GM12892 (cell line): ENCODE results near the gene ASMT.

Experiments used
- DNase-seq: peaks from one replicate; pipeline ENCODE4 v3.0.0; 2011; ENCODE audit not compliant: insufficient read length
- FAIRE-seq: peaks from 2 replicates; lab custom pipeline; 2011; peaks lifted over from hg19 to GRCh38; lab: Jason Lieb, UNC
- POLR2A ChIP-seq: IDR thresholded peaks from 2 replicates; pipeline ENCODE4 v1.6.1; 2011; ENCODE audit warnings: low read depth, low read length, control low read depth
- POLR2AphosphoS5 ChIP-seq: IDR thresholded peaks from 2 replicates; pipeline ENCODE4 v1.6.1; 2011; ENCODE audit warnings: low read depth, low read length, control low read depth
- TAF1 ChIP-seq: IDR thresholded peaks from 2 replicates; pipeline ENCODE4 v1.6.1; 2011; ENCODE audit warnings: low read depth, mild to moderate bottlenecking, control low read depth, low read length, borderline replicate concordance

ASMT gene

DNA sequence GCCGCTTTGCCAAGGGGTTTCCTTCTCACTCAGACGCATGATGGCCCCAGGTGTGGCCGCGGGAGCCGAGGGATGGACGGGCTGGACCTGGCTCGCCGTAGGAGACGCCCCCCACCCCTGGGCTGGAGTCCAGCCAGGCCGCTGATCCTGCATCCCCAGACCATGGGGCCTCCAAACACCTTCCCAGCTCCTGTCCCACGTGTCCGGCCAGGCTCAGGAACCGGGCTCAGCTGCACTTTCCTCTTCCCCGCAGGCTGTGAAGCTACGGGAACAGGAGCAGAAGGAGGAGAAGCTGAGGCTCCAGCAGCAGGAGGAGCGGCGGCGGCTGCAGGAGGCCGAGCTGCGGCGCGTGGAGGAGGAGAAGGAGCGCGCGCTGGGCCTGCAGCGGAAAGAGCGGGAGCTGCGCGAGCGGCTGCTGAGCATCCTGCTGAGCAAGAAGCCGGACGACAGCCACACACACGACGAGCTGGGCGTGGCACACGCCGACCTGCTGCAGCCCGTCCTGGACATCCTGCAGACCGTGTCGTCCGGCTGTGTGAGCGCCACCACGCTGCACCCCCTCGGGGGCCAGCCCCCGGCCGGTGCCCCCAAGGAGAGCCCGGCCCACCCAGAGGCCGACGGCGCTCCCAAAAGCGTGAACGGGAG lies 14.3 kb upstream of the ASMT start:
- FAIRE-seq (no peak), DNase-seq (no peak)
- TF ChIP-seq TAF1: no peak
- no peak for TF ChIP-seq POLR2A
- no peak for TF ChIP-seq POLR2AphosphoS5

- FAIRE-seq: no peak
- DNase-seq: no peak
- TF ChIP-seq POLR2AphosphoS5 (no peak), TAF1 (no peak), POLR2A (no peak)
These were observed 13.7 kb upstream of the ASMT start for GRCh38 chrX:1601051-1601767.

DNA sequence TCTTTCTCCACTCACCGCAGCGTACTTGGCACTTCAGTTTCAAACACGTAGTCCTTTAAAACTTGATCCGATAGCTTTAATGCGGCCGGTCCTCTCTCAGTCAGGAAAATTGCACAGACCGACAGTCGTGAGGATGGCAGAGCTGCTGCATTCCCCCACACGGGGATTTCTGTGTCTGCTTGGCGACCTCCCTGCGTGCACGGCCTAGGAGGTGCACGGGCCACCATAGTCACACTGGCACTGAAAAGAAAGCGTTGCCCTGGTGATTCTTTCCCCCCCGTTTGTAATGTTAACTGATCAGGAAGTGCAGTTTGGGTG lies 13.1 kb upstream of the ASMT start:
- no peak for TF ChIP-seq POLR2AphosphoS5
- TF ChIP-seq TAF1: no peak
- no peak for TF ChIP-seq POLR2A
- FAIRE-seq (no peak), DNase-seq (no peak)

DNA sequence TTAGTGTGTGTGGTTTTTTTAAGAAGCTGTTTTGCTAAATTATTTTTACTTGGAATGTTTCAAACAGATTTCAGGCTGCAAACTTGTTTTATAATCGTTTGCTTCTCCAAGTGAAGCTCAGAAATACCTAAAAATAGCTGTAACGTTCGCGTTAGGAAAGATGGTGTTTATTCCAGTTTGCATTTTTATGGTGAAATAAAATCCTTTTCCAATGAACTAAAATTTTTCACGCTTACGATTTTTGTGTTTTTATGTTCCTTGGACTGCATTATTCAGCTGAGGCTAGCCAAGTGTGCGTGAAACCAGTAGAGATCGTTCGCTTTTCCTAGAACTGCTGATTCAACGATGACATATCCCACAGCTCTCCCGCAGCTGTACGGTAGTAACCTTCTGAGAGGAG lies 12.6 kb upstream of the ASMT start:
- FAIRE-seq (no peak), DNase-seq (no peak)

DNA sequence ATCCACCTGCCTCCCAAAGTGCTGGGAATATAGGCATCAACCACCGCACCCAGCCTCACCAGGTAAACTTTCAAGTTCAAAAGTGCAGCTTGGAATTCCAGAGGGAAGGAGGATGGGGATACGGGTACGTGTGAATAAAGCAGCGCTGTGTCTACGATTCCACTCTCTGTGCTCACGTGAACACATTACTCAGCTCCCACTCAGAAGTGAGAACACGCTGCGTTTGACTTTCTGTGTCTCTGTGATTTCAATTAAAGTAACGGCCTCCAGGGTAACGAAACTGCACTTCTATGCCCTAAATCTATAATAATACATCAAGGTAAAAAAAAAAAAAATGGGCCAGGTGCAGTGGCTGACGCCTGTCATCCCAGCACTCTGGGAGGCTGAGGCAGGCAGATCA lies 8.4 kb upstream of the ASMT start:
- DNase-seq (no peak), FAIRE-seq (no peak)

More for the DNA sequence above, 12.6 kb upstream of the ASMT start:
- TF ChIP-seq POLR2A (no peak), POLR2AphosphoS5 (no peak), TAF1 (no peak)

GRCh38 chrX:1609311-1609710 lies 5.5 kb upstream of the ASMT start:
- FAIRE-seq (no peak), DNase-seq (no peak)

More for the DNA sequence above, 8.4 kb upstream of the ASMT start:
- TF ChIP-seq POLR2AphosphoS5 (no peak), TAF1 (no peak), POLR2A (no peak)

DNA sequence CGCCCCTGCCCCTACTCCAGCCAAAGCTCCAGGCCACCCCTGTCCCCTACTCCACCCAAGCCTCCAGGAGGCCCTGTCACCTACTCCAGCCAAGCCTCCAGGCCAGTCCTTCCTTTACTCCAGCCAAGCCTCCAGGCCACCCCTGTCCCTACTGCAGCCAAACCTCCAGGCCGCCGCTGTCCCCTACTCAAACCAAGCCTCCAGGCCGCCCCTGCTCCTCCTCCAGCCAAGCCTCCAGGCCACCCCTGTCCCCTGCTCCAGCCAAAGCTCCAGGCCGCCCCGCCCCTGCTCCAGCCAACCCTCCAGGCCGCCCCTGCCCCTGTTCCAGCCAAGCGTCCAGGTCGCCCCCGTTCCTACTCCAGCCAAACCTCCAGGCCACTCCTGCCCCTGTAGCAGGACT lies 5.1 kb upstream of the ASMT start:
- TF ChIP-seq TAF1 (no peak), POLR2A (no peak), POLR2AphosphoS5 (no peak)
- no peak for DNase-seq
- no peak for FAIRE-seq

More at GRCh38 chrX:1609311-1609710, 5.5 kb upstream of the ASMT start:
- no peak for TF ChIP-seq POLR2AphosphoS5
- no peak for TF ChIP-seq TAF1
- no peak for TF ChIP-seq POLR2A

GRCh38 chrX:1610166-1610565 lies 4.7 kb upstream of the ASMT start:
- FAIRE-seq (no peak), DNase-seq (no peak)
- TF ChIP-seq POLR2A: no peak
- TF ChIP-seq POLR2AphosphoS5: no peak
- no peak for TF ChIP-seq TAF1

DNA sequence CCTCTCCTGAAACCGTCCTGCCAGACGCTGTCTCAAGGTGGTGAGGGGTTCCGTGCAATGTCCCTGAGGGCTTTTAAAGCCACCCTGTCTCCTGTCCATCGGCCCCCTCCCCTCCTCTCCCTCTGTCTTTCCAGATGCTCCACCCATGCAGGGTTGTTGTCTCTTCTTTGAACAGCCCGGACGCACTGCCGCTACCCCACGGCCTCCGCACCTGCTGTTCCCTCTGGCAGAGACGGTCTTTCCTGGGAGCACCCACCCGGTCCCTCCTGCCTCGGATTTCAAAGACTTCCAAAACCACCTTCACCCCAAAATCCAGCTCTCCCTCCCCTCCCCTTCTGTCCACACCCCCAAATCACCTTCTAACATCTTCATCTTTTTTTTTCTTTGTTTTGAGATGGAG lies 4.1 kb upstream of the ASMT start:
- no peak for TF ChIP-seq POLR2AphosphoS5
- no peak for TF ChIP-seq TAF1
- no peak for TF ChIP-seq POLR2A
- FAIRE-seq (no peak), DNase-seq (no peak)

- FAIRE-seq: no peak
- no peak for TF ChIP-seq POLR2A
- no peak for TF ChIP-seq POLR2AphosphoS5
- TF ChIP-seq TAF1: no peak
- DNase-seq: no peak
These were observed 2.1 kb upstream of the ASMT start for GRCh38 chrX:1612641-1613286.

- DNase-seq: no peak
- no peak for FAIRE-seq
- no peak for TF ChIP-seq TAF1
- no peak for TF ChIP-seq POLR2AphosphoS5
- TF ChIP-seq POLR2A: no peak
These were observed 3.8 kb downstream of the ASMT start for GRCh38 chrX:1618689-1619088.
